ENCODE data around the gene ZNF587.
"Not testable (repeated sequence)": the region's sequence is repeated elsewhere in the genome, so short reads cannot be mapped to it uniquely, and the experiment has no call there.

ZNF587 gene

GRCh38 chr19:57849666-57850473 lies at the start of gene ZNF587:
TSS of gene ZNF587 (plus strand) at chr19:57849859. CDS start at chr19:57850039, 180 bp downstream.
- H3K4me3 ChIP-seq (ENCODE audit: low read length), result peak within 1 kb of the TSS; percentile 77
- peak; percentile 74 for DNase-seq (ENCODE audit: low read depth)

GRCh38 chr19:57800696-57801095 lies 49.0 kb upstream of the ZNF587 start:
- no peak overlapping the region for H3K4me3 ChIP-seq (ENCODE audit: low read length)
- TF ChIP-seq CTCF (conservative IDR thresholded peaks at IDR 0.05; ENCODE audit: low read length), result no peak
- DNase-seq (ENCODE audit: low read depth), result no peak

GRCh38 chr19:57802269-57802668 lies 47.4 kb upstream of the ZNF587 start:
- TF ChIP-seq CTCF (conservative IDR thresholded peaks at IDR 0.05; ENCODE audit: low read length), result no peak
- no peak overlapping the region for H3K4me3 ChIP-seq (ENCODE audit: low read length)
- DNase-seq (ENCODE audit: low read depth), result no peak

- peak overlapping the region; percentile 79 for H3K4me3 ChIP-seq (ENCODE audit: low read length)
- no peak for DNase-seq (ENCODE audit: low read depth)
- no peak for TF ChIP-seq CTCF (conservative IDR thresholded peaks at IDR 0.05; ENCODE audit: low read length)
Observed at GRCh38 chr19:57803265-57803593, 46.4 kb upstream of the ZNF587 start.

GRCh38 chr19:57803594-57804325 lies 45.9 kb upstream of the ZNF587 start:
- peak overlapping the region; percentile 79 for H3K4me3 ChIP-seq (ENCODE audit: low read length)
- DNase-seq (ENCODE audit: low read depth), result peak; percentile 97
- TF ChIP-seq CTCF (conservative IDR thresholded peaks at IDR 0.05; ENCODE audit: low read length), result no peak

GRCh38 chr19:57807541-57807940 lies 42.1 kb upstream of the ZNF587 start:
- DNase-seq (ENCODE audit: low read depth), result peak; percentile 31
- TF ChIP-seq CTCF (conservative IDR thresholded peaks at IDR 0.05; ENCODE audit: low read length), result no peak
- H3K4me3 ChIP-seq (ENCODE audit: low read length), result no peak overlapping the region

- H3K4me3 ChIP-seq (ENCODE audit: low read length); DNase-seq (ENCODE audit: low read depth): not testable (repeated sequence)
Observed at GRCh38 chr19:57810410-57811295, 39.0 kb upstream of the ZNF587 start.

Data from AG10803 (cell line).